K562 (cell line): Measurements from ENCODE around the gene ATIC. TPM values are rescaled to one million over a fixed set of nuclear protein-coding genes. Genes with fewer than 3 reads are reported as not detected.

Experiments used
- ARHGAP35 ChIP-seq: fragments of 450-650 bp; IDR thresholded peaks from 2 replicates; pipeline ENCODE4 v1.6.1; 2018; ENCODE audit not compliant: partially characterized antibody
- ATF1 ChIP-seq, 2 experiments: fragments of 450-650 bp in 1 of 2; IDR thresholded peaks; 2 replicates each; pipeline ENCODE4 v1.6.1; 2016; ENCODE audit warnings: missing compliant biosample characterization in 1 of 2, missing genetic modification characterization in 1 of 2
- BMI1 ChIP-seq: fragments of 150-350 bp; IDR thresholded peaks from 2 replicates; pipeline ENCODE4 v1.6.1; 2014; ENCODE audit warnings: low read length
- DEAF1 ChIP-seq: fragments of 450-650 bp; formaldehyde crosslinking; IDR thresholded peaks from 2 replicates; pipeline ENCODE4 v1.4.0; 2020; ENCODE audit warnings: mild to moderate bottlenecking, moderate library complexity
- E4F1 ChIP-seq: fragments of 250-450 bp; sonication (Bioruptor Pico); IDR thresholded peaks from 2 replicates; pipeline ENCODE4 v1.5.0; 2021; ENCODE audit warnings: mild to moderate bottlenecking, borderline replicate concordance
- ETV6 ChIP-seq, 3 experiments: fragments of 150-350 bp in 1 of 3; sonication (generic) in 1 of 3; formaldehyde crosslinking in 1 of 3; IDR thresholded peaks; 2 replicates each; pipeline versions ENCODE4 v1.6.1 to v1.8.0; 2014 to 2022; ENCODE audit warnings: borderline replicate concordance in 2 of 3, low read depth in 2 of 3, antibody characterized with exemption in 1 of 3, low read length in 1 of 3, mild to moderate bottlenecking in 1 of 3, missing genetic modification reagents in 1 of 3
- GATAD2B ChIP-seq: fragments of 450-650 bp; IDR thresholded peaks from 2 replicates; pipeline ENCODE4 v1.6.1; 2017; ENCODE audit warnings: mild to moderate bottlenecking, borderline replicate concordance
- POLR2AphosphoS5 ChIP-seq: IDR thresholded peaks from 2 replicates; pipeline ENCODE4 v1.6.1; 2011; ENCODE audit warnings: mild to moderate bottlenecking, low read depth, low read length, moderate library complexity; ENCODE audit not compliant: control insufficient read depth, insufficient read depth
- POLR3G ChIP-seq: IDR thresholded peaks from 2 replicates; pipeline ENCODE4 v1.6.1; 2011; ENCODE audit not compliant: insufficient read length, insufficient replicate concordance; ENCODE audit errors: extremely low read depth
- PREB ChIP-seq: sonication (generic); formaldehyde crosslinking; IDR thresholded peaks from 2 replicates; pipeline ENCODE4 v1.8.1; 2023; ENCODE audit warnings: mild to moderate bottlenecking, missing genetic modification reagents
- SLC30A9 ChIP-seq: fragments of 250-450 bp; sonication (Bioruptor Pico); IDR thresholded peaks from 2 replicates; pipeline ENCODE4 v1.8.0; 2022; ENCODE audit warnings: mild to moderate bottlenecking, moderate library complexity
- SRSF3 ChIP-seq: fragments of 200-400 bp; formaldehyde crosslinking; IDR thresholded peaks from 2 replicates; pipeline ENCODE4 v1.6.1; 2016; ENCODE audit warnings: mild to moderate bottlenecking, low read length, moderate library complexity; ENCODE audit not compliant: insufficient read depth
- TCF7 ChIP-seq: sonication (generic); IDR thresholded peaks from 2 replicates; pipeline ENCODE4 v1.6.1; 2016; ENCODE audit warnings: antibody characterized with exemption, borderline replicate concordance
- ZC3H8 ChIP-seq: fragments of 450-650 bp; IDR thresholded peaks from 2 replicates; pipeline ENCODE4 v1.6.1; 2017
- ZNF212 ChIP-seq: fragments of 450-650 bp; formaldehyde crosslinking; IDR thresholded peaks from 2 replicates; pipeline ENCODE4 v1.4.0; 2020; ENCODE audit warnings: mild to moderate bottlenecking
- ZNF324 ChIP-seq: fragments of 250-450 bp; sonication (Bioruptor Pico); IDR thresholded peaks from 2 replicates; pipeline ENCODE4 v1.4.0; 2020; ENCODE audit warnings: mild to moderate bottlenecking
- ZNF445 ChIP-seq: fragments of 250-450 bp; sonication (Bioruptor Pico); IDR thresholded peaks from 2 replicates; pipeline ENCODE4 v1.4.0; 2020; ENCODE audit warnings: low read depth, mild to moderate bottlenecking, moderate library complexity
- ZNF518B ChIP-seq: fragments of 250-450 bp; sonication (Bioruptor Pico); IDR thresholded peaks from 2 replicates; pipeline ENCODE4 v1.5.0; 2021; ENCODE audit warnings: mild to moderate bottlenecking, moderate library complexity
- ZNF785 ChIP-seq: fragments of 250-450 bp; sonication (Bioruptor Pico); IDR thresholded peaks from 2 replicates; pipeline ENCODE4 v1.4.0; 2020; ENCODE audit warnings: mild to moderate bottlenecking
- polyA plus RNA-seq, 8 experiments: library from polyadenylated mRNA; depleted of rRNA in 4 of 8; stranded (reverse) in 5 of 8; unstranded in 3 of 8; fragments of >200 nt; fragmentation: Nextera tagmentation in 2 of 8; fragmentation: Illumina TruSeq in 1 of 8; extraction: Ambion mirVana in 2 of 8; extraction: Trizol in 1 of 8; gene quantifications; 2 replicates each; pipeline versions ENCODE4 v1.2.1 to v1.2.3, GENCODE V29; 2011 to 2014; ENCODE audit warnings: inconsistent platforms in 1 of 8, missing spikeins in 1 of 8
- total RNA-seq, 7 experiments: library from RNA; depleted of rRNA in 6 of 7; stranded (reverse); fragments of >200 nt in 6 of 7; fragmentation: Illumina TruSeq in 2 of 7; extraction: Trizol in 2 of 7; gene quantifications; 2 replicates each; pipeline versions ENCODE4 v1.2.1 to v1.2.3, GENCODE V29; 2011 to 2021; ENCODE audit warnings: low replicate concordance in 1 of 7

Gene ATIC
- total and polyA plus RNA-seq, 9 of the 15 experiments (the other 6 are each of a cell fraction or from before 2014, with no cell fraction given), result 45.6 to 480 (median 212) TPM

- TF ChIP-seq ETV6 (IDR thresholded peaks at IDR 0.05; ENCODE audit: borderline replicate concordance in 1 of 2, low read depth in 2 of 2, low read length in 1 of 2), result peak in 1 of 2 experiments; percentile 49; a peak in 1 of 4 replicates
- TF ChIP-seq ETV6 (CRISPR knock-in tag; IDR thresholded peaks at IDR 0.05; ENCODE audit: borderline replicate concordance), result no peak
- TF ChIP-seq ZNF518B (CRISPR knock-in tag), result no peak
- no peak for TF ChIP-seq TCF7
- peak; percentile 66 for TF ChIP-seq POLR2AphosphoS5
- TF ChIP-seq ZNF445 (CRISPR knock-in tag), result no peak
- no peak for TF ChIP-seq ZNF785 (CRISPR knock-in tag)
- no peak for TF ChIP-seq BMI1
- no peak for TF ChIP-seq ZNF324 (CRISPR knock-in tag)
- no peak for TF ChIP-seq ATF1 (CRISPR knock-in tag; IDR thresholded peaks at IDR 0.05)
- peak; percentile 25; the same call in 1 of the 2 replicates for TF ChIP-seq ATF1 (tag; IDR thresholded peaks at IDR 0.05)
- no peak for TF ChIP-seq E4F1
- TF ChIP-seq SLC30A9 (CRISPR knock-in tag), result no peak
- TF ChIP-seq PREB, result no peak; the same call in 1 of the 2 replicates
- TF ChIP-seq ZC3H8, result no peak
- no peak for TF ChIP-seq POLR3G
- no peak for TF ChIP-seq ZNF212
- TF ChIP-seq DEAF1 (CRISPR knock-in tag), result no peak
- TF ChIP-seq GATAD2B, result peak; percentile 63; the same call in 1 of the 2 replicates
- TF ChIP-seq SRSF3, result no peak
- TF ChIP-seq ARHGAP35, result no peak
Observed at GRCh38 chr2:215311625-215312396, at the start of gene ATIC (continued).
